Fibroblast of mammary gland (primary cell): ENCODE measurements around the gene SYVN1.
"Not testable (repeated sequence)": the region's sequence is repeated elsewhere in the genome, so short reads cannot be mapped to it uniquely, and the experiment has no call there.

Experiments used
- DNase-seq: peaks from one replicate; pipeline ENCODE4 v3.0.0-alpha.2; 2010; ENCODE audit warnings: low read depth
- H3K4me3 ChIP-seq: 2 replicates; pipeline ENCODE4 v1.5.1; 2011; ENCODE audit warnings: low read depth, mild to moderate bottlenecking, low read length, moderate library complexity; ENCODE audit not compliant: control insufficient read depth
- TF ChIP-seq, protein P1 (sequence below): conservative IDR thresholded peaks from 2 replicates; pipeline ENCODE4 v1.5.1; 2011; ENCODE audit warnings: low read depth, low read length, inconsistent platforms; ENCODE audit not compliant: control insufficient read depth, insufficient read depth

The SYVN1 gene

DNA sequence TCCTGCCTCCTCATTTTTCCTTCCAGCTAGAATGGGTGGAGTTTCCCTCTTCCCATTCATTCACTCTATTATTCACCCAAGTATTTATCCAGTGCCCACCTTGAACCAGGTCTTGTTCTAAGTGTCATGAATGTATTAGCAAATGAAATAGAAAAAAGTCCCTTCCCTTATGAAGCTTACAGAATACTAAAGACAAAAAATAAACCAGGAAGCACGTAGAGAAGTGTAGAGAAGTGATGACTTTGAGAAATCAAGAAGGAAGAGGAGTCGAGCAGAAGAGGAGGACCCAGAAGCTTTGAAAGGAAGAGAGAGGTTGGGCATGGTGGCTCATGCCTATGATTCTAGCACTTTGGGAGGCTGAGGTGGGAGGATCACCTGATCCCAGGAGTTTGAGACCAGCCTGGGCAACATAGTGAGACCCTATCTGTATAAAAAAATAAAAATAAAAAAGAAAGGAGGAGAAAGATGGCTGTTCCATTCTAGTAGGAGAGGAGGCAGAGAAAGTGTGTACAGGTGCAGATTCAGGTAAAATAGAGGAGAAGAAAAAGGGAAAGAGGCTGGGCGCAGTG is 17.1 kb upstream of the SYVN1 start:
- no peak for DNase-seq
- TF ChIP-seq, protein P1, sequence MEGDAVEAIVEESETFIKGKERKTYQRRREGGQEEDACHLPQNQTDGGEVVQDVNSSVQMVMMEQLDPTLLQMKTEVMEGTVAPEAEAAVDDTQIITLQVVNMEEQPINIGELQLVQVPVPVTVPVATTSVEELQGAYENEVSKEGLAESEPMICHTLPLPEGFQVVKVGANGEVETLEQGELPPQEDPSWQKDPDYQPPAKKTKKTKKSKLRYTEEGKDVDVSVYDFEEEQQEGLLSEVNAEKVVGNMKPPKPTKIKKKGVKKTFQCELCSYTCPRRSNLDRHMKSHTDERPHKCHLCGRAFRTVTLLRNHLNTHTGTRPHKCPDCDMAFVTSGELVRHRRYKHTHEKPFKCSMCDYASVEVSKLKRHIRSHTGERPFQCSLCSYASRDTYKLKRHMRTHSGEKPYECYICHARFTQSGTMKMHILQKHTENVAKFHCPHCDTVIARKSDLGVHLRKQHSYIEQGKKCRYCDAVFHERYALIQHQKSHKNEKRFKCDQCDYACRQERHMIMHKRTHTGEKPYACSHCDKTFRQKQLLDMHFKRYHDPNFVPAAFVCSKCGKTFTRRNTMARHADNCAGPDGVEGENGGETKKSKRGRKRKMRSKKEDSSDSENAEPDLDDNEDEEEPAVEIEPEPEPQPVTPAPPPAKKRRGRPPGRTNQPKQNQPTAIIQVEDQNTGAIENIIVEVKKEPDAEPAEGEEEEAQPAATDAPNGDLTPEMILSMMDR: no peak
- no peak overlapping the region for H3K4me3 ChIP-seq

DNA sequence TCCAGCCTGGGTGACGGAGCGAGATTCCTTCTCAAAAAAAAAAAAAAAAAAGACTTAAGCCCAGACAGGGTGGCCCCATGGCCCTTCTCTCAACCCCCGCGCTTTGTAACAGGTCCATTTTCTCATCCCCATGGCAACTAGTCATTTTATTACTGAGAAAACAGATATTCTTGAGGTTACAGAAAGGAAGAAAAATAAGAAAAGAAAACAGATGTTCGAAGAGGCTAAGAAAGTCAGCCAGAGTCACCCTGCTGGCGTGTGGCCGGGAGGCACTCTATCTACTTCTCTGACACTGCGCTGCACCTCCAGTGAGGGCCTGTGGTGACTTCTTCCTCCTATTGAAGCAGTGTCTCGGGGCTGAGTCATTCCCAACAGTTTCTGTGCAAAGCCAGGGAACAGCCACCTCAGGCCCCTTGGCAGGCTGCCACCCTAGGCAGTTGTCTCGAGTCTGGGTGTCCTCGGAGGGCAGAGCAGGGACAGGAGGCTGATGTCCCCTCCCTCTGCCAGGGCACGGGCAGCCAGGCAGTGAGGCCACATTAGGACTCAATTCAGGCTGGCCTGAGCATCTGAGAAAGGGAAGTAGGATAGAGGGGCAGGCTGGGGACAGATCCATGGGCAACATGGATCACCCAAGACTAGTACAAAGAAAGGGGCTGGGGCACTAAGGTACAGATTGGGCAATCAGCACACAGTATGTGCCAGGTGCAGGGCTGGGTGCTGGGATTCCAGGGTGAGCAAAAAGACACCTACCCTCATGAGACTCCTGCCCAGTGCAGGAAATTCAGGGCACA is 16.4 kb upstream of the SYVN1 start:
- TF ChIP-seq, protein P1: no peak
- no peak overlapping the region for H3K4me3 ChIP-seq
- DNase-seq: peak; percentile 89

DNA sequence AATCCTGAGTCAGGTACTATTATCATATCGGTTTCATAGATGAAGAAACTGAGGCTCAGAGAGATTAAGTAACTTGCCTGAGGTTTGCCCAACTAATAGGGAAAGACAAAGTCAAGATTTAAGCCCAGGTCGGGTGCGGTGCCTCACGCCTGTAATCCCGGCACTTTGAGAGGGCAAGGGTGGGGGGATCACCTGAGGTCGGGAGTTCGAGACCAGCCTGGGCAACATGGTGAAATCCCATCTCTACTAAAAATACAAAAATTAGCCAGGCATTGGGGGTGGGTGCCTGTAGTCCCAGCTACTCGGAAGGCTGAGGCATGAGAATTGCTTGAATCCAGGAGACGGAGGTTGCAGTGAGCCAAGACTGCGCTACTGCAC is 15.8 kb upstream of the SYVN1 start:
- not testable (repeated sequence) for H3K4me3 ChIP-seq, DNase-seq

DNA sequence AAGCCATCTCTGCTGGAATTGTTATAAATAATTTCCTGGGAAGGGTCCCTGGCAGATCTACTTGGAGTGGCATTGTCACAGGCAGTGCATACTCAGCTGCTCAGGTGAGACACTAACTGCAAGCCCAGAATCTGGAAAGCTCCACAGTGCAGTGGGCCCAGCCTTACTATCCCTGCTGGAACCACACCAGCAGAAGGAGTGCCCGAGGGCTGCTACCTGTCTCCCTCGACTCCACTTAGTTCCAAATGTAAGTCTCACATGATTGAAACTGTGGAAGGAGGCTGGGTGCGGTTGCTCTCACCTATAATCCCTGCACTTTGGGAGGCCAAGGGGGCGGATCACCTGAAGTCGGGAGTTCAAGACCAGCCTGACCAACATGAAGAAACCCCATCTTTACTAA is 14.3 kb upstream of the SYVN1 start:
- DNase-seq: no peak
- TF ChIP-seq, protein P1: no peak
- no peak overlapping the region for H3K4me3 ChIP-seq

DNA sequence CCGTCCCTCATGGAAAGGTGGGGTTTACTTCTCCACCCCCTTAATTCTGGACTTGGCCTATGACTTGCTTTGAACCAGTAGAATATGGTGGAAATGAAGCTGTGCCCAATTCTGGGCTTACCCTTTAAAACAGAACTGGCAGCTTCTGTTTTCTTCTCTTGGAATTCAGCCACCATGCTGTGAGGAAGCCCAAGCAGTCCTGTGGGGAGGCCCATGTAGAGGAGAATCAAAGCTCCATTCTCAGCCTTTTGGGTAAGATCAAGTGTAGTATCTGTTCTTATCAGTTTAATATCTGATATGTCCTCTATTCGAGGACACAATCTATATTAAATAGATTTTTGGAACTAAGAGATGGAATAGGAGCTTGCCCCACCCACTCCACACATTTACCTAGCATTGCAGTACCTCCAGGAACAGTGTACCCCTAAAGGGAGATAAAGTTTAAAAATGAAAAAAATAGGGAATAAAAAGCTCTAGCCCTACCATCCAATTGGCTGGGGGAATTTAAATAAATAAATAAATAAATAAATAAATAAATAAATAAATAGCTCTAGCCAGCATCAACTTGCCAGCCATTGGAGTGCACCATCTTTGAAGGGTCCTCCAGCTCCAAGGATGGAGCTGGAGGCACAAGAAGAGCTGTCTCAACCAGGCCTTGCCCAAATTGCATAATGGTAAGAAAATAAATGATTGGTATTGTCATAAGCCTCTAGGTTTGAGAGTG is 13.2 kb upstream of the SYVN1 start:
- H3K4me3 ChIP-seq: no peak overlapping the region
- no peak for DNase-seq
- TF ChIP-seq, protein P1: no peak

DNA sequence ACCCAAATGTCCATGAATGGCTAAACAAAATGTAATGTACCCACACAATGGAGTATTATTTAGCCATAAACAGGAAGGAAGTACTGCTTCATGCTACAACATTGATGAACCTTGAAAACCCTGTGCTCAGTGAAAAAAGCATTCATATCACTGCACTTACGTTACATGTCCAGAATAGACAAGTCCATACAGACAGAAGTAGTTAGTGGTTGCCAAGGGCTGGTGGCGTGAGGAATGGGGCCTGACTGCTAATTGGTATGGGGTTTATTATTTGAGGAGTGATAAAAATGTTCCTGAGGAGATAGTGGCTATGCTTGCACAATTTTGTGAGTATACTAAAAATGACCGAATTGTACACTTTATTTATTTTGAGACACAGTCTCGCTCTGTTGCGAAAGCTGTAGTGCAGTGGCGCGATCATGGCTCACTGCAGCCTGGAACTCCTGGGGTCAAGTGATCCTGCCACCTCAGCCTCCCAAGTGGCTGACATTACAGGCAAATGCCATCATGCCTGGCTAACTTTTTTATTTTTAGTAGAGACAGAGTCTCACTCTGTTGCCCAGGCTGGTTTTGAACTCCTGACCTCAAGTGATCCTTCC is 7.7 kb upstream of the SYVN1 start:
- DNase-seq: no peak
- H3K4me3 ChIP-seq: no peak overlapping the region
- TF ChIP-seq, protein P1: no peak
